Measurements from ENCODE around the gene ANKRD35. TPM values are rescaled to one million over a fixed set of nuclear protein-coding genes. Genes with fewer than 3 reads are reported as not detected.
"Not testable (repeated sequence)": the region's sequence is repeated elsewhere in the genome, so short reads cannot be mapped to it uniquely, and the experiment has no call there.

The ANKRD35 gene
- total RNA-seq, 1 donor from 2014 or later = 1.5 TPM

GRCh38 chr1:145922266-145922665 is 36.6 kb upstream of the ANKRD35 start:
- Histone ChIP-seq H3K9me3 (no peaks in the 10 kb centered on the region), H3K4me1 (peaks cover 32% of the 10 kb centered on the region), H3K36me3 (peaks cover 30% of the 10 kb centered on the region), H3K4me3 (no peak overlapping the region), H3K27ac (no peak overlapping the region), H3K27me3 (ENCODE audit: low read depth) (no peaks in the 10 kb centered on the region)
- DNase-seq = no peak
- intact Hi-C loops (cut with DNase I) = no loop called here
- TF ChIP-seq CTCF (IDR thresholded peaks at IDR 0.05) = no peak
- ATAC-seq = no peak

GRCh38 chr1:145920297-145920696 is 34.6 kb upstream of the ANKRD35 start:
- peaks cover 35% of the 10 kb centered on the region for H3K36me3 ChIP-seq
- H3K4me1 ChIP-seq = peaks cover 26% of the 10 kb centered on the region
- not testable (repeated sequence) for H3K4me3 ChIP-seq

GRCh38 chr1:145918992-145919939 is 33.6 kb upstream of the ANKRD35 start:
- DNase-seq (peak; percentile 83), ATAC-seq (peak; percentile 67 to 71)
- intact Hi-C loops (cut with DNase I) = no loop called here
- no peak for TF ChIP-seq CTCF (IDR thresholded peaks at IDR 0.05)
- Histone ChIP-seq H3K4me3 (peak overlapping the region; percentile 91), H3K9me3 (no peaks in the 10 kb centered on the region), H3K4me1 (peaks cover 26% of the 10 kb centered on the region), H3K27me3 (ENCODE audit: low read depth) (no peaks in the 10 kb centered on the region), H3K36me3 (peaks cover 45% of the 10 kb centered on the region), H3K27ac (peak overlapping the region; percentile 79)

More at GRCh38 chr1:145920297-145920696, 34.6 kb upstream of the ANKRD35 start:
- DNase-seq; intact Hi-C loops (cut with DNase I); H3K27ac ChIP-seq; H3K27me3 ChIP-seq (ENCODE audit: low read depth); H3K9me3 ChIP-seq; ATAC-seq: not testable (repeated sequence)

GRCh38 chr1:145918144-145918991 is 32.7 kb upstream of the ANKRD35 start, which contains the start of gene PEX11B:
Gene PEX11B (minus strand): TSS chr1:145918717. CDS start chr1:145918688, 29 bp downstream.
- peaks cover 46% of the 10 kb centered on the region for H3K36me3 ChIP-seq
- intact Hi-C loops (cut with DNase I) = no loop called here
- DNase-seq (peak; percentile 93), ATAC-seq (peak; percentile 97)
- no peaks in the 10 kb centered on the region for H3K27me3 ChIP-seq (ENCODE audit: low read depth)
- H3K27ac ChIP-seq = peak within 1 kb of the TSS; percentile 79
- no peaks in the 10 kb centered on the region for H3K9me3 ChIP-seq
- peak within 1 kb of the TSS; percentile 91 for H3K4me3 ChIP-seq
- H3K4me1 ChIP-seq = peaks cover 26% of the 10 kb centered on the region
- no peak for TF ChIP-seq CTCF (IDR thresholded peaks at IDR 0.05)

- no peak for TF ChIP-seq CTCF (IDR thresholded peaks at IDR 0.05)
- Histone ChIP-seq H3K4me1 (peaks cover 26% of the 10 kb centered on the region), H3K9me3 (no peaks in the 10 kb centered on the region), H3K27ac (peak overlapping the region; percentile 79), H3K36me3 (peaks cover 45% of the 10 kb centered on the region), H3K27me3 (ENCODE audit: low read depth) (no peaks in the 10 kb centered on the region), H3K4me3 (peak overlapping the region; percentile 91)
- DNase-seq (no peak), ATAC-seq (no peak)
- intact Hi-C loops (cut with DNase I) = no loop called here
Measured at GRCh38 chr1:145917595-145917994, 31.9 kb upstream of the ANKRD35 start.

Measured in lower lobe of right lung (tissue), 2 donors.